ENCODE results near the gene LAMC2. TPM values are rescaled to one million over a fixed set of nuclear protein-coding genes. Genes with fewer than 3 reads are reported as not detected.

Gene LAMC2
- total and polyA plus RNA-seq, 2 of the 8 experiments (the other 6 are each of a cell fraction or from before 2014, with no cell fraction given), result 4.6 to 12.9 TPM

DNA sequence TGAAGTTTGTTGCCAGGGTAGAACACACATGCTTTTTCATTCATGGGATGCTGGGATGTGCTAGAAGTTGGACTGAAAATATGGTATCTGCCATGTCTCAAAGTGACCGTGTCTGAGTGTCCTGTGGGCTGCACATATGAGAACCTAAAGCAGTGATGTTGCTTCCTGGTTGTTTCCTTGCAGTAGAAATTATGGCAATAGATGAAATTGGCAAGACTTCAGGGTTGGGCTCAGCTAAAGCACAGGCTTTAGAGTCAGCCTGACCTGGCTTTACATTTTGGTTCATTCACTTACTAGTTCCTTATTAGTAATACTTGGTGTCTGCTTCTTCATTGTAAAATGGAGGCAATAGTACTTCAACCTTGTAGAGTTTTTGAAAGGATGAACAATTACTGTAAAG is 2.2 kb downstream of the LAMC2 start:
- Histone ChIP-seq H4K91ac (replicated peaks; ENCODE audit: insufficient read length, low read length) (no peak overlapping the region), H3K4me1 (replicated peaks in 1 of 4; ENCODE audit: control insufficient read depth in 3 of 4, insufficient read depth in 4 of 4, low read length in 3 of 4) (peaks cover 0 to 6% (median 3%) of the 10 kb centered on the region in 4 experiments; a peak in 4 of 7 replicates), H2AK5ac (ENCODE audit: low read depth, low read length) (no peak overlapping the region), H3K14ac (ENCODE audit: insufficient read length) (no peak overlapping the region), H3K79me2 (ENCODE audit: control insufficient read depth in 1 of 2, insufficient read depth in 2 of 2, low read length in 2 of 2) (no peaks in the 10 kb centered on the region), H4K8ac (ENCODE audit: extremely low read depth, insufficient read depth, low read length) (no peak overlapping the region), H3K23ac (ENCODE audit: insufficient read length) (no peak overlapping the region), H2BK20ac (ENCODE audit: low read length) (no peak overlapping the region), H3K56ac (replicated peaks; ENCODE audit: insufficient read length, low read depth, low read length) (no peak overlapping the region), H3K9ac (replicated peaks in 1 of 4; ENCODE audit: extremely low read depth in 1 of 4, low read depth in 3 of 4, low read length in 3 of 4) (no peak overlapping the region), H3K27me3 (replicated peaks in 1 of 4; ENCODE audit: control insufficient read depth in 3 of 4, extremely low read depth in 1 of 4, insufficient read depth in 3 of 4, low read length in 3 of 4) (no peaks in the 10 kb centered on the region), H3K4ac (replicated peaks; ENCODE audit: insufficient read length, low read depth, low read length) (no peak overlapping the region), H3K27ac (ENCODE audit: low read depth, low read length) (no peak overlapping the region), H2BK120ac (replicated peaks; ENCODE audit: low read depth, low read length) (no peak overlapping the region), H2BK12ac (ENCODE audit: low read depth, low read length) (no peak overlapping the region), H3K9me3 (ENCODE audit: insufficient read depth in 2 of 2, low read depth in 1 of 2, low read length in 1 of 2) (no peaks in the 10 kb centered on the region), H3K4me2 (ENCODE audit: insufficient read depth in 1 of 2, low read depth in 2 of 2, low read length in 2 of 2) (no peak overlapping the region), H3K18ac (ENCODE audit: extremely low read depth, low read length) (no peak overlapping the region), H2AFZ (ENCODE audit: low read length) (no peak overlapping the region), H3K23me2 (ENCODE audit: low read depth, low read length) (peaks cover 2% of the 10 kb centered on the region; the same call in 1 of the 2 replicates), H4K5ac (ENCODE audit: insufficient read length, low read depth, low read length) (no peak overlapping the region), H3K79me1 (ENCODE audit: low read depth, low read length) (no peaks in the 10 kb centered on the region), H3K36me3 (ENCODE audit: control insufficient read depth in 2 of 4, insufficient read depth in 4 of 4, low read length in 3 of 4) (no peaks in the 10 kb centered on the region), H2BK5ac (ENCODE audit: low read depth, low read length) (no peak overlapping the region), H4K20me1 (replicated peaks in 1 of 2; ENCODE audit: control insufficient read depth in 1 of 2, insufficient read depth in 2 of 2, low read length in 2 of 2) (no peaks in the 10 kb centered on the region), H2BK15ac (ENCODE audit: low read length) (no peak overlapping the region), H3K4me3 (ENCODE audit: extremely low read depth in 1 of 4, insufficient read depth in 2 of 4, low read depth in 3 of 4, low read length in 4 of 4) (no peak overlapping the region)
- ChIA-PET CTCF (ENCODE audit: partially characterized antibody) (interaction anchor here (0.6 kb wide), 1 partner anchor 16 kb away, joined by 5 read pairs; no protein-coding TSS in a partner anchor), POLR2A (ENCODE audit: partially characterized antibody) (interaction anchor here (1.0 kb wide), 1 partner anchor 10 kb away, joined by 3 read pairs; no protein-coding TSS in a partner anchor)
- no peak for TF ChIP-seq CBX8 (IDR thresholded peaks at IDR 0.05; ENCODE audit: borderline replicate concordance, low read depth, low read length)
- TF ChIP-seq, protein P1, sequence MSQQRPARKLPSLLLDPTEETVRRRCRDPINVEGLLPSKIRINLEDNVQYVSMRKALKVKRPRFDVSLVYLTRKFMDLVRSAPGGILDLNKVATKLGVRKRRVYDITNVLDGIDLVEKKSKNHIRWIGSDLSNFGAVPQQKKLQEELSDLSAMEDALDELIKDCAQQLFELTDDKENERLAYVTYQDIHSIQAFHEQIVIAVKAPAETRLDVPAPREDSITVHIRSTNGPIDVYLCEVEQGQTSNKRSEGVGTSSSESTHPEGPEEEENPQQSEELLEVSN (IDR thresholded peaks at IDR 0.05), result no peak
- TF ChIP-seq RAD21 (IDR thresholded peaks at IDR 0.05 in 1 of 2, conservative IDR thresholded peaks at IDR 0.05 in 1 of 2; ENCODE audit: low read depth in 2 of 2, low read length in 2 of 2), result no peak
- FAIRE-seq, result no peak
- DNase-seq (ENCODE audit: low read depth in 1 of 2, low spot score in 2 of 2), result no peak
- WGBS, 2 experiments (ENCODE audit: extremely low coverage in 1 of 2, insufficient coverage in 1 of 2, insufficient read length in 1 of 2, insufficient replicate concordance in 2 of 2, low coverage in 1 of 2, low lambda C conversion rate in 2 of 2, missing lambda C conversion rate in 1 of 2), result 91% methylated on average over 1 of the region's 1 CpG; no CpG with 5 or more reads in 1 of the 2 experiments
